HepG2 (cell line): Measurements from ENCODE around the gene POGLUT3. TPM values are rescaled to one million over a fixed set of nuclear protein-coding genes. Genes with fewer than 3 reads are reported as not detected.

Experiments
- ATAC-seq: fragments of 200-7000 bp; cut with Tn5 transposase; 3 replicates; pipeline ENCODE4 v1.9.1; 2020; ENCODE audit warnings: mild to moderate bottlenecking, moderate library complexity
- BruUV-seq: library from RNA; stranded (reverse); fragments of 400-500 nt; replicated peaks from 2 replicates; lab custom pipeline; 2021; lab: Mats Ljungman, UMichigan
- CTCF ChIA-PET: fragments of 300-600 bp; formaldehyde crosslinking; extraction: SDS; loops from one replicate; lab custom pipeline; 2021; ENCODE audit warnings: low total read pairs, inconsistent platforms, low intra/inter-chr PET ratio; lab: Yijun Ruan, JAX
- POLR2A ChIA-PET: fragments of 350-600 bp; sonication (Branson Sonifier 250); formaldehyde crosslinking; loops from one replicate; lab custom pipeline; 2020; ENCODE audit warnings: antibody characterized with exemption, inconsistent platforms; lab: Yijun Ruan, JAX
- DNase-seq: peaks from one replicate; pipeline ENCODE4 v3.0.0-alpha.2; 2015; ENCODE audit warnings: low spot score
- FAIRE-seq: peaks from 3 replicates; lab custom pipeline; 2011; peaks lifted over from hg19 to GRCh38; lab: Jason Lieb, UNC
- H2AFZ ChIP-seq: one replicate; pipeline ENCODE4 v1.6.1; 2011; ENCODE audit warnings: low read length, inconsistent platforms
- H3K27ac ChIP-seq: fragments of 300-600 bp; 3 replicates; pipeline ENCODE4 v1.8.0; 2011; ENCODE audit warnings: mixed run types, mild to moderate bottlenecking, mixed read lengths, low read length, inconsistent platforms; ENCODE audit not compliant: insufficient read depth; ENCODE audit errors: extremely low read length
- H3K27me3 ChIP-seq, 2 experiments: fragments of 200-600 bp in 1 of 2; 2 replicates in 1 of 2; 3 replicates in 1 of 2; pipeline versions ENCODE4 v1.6.0 to v1.8.0; 2011; ENCODE audit warnings: low read length in 2 of 2, mild to moderate bottlenecking in 2 of 2, moderate library complexity in 2 of 2, inconsistent platforms in 1 of 2; ENCODE audit not compliant: insufficient read depth in 2 of 2, control insufficient read depth in 1 of 2
- H3K36me3 ChIP-seq, 2 experiments: fragments of 200-600 bp in 1 of 2; replicated peaks in 1 of 2; 2 replicates in 1 of 2; 3 replicates in 1 of 2; pipeline versions ENCODE4 v1.5.1 to v1.8.0; 2011; ENCODE audit warnings: low read length in 2 of 2, inconsistent platforms in 1 of 2; ENCODE audit not compliant: insufficient read depth in 2 of 2, control insufficient read depth in 1 of 2
- H3K4me1 ChIP-seq: 2 replicates; pipeline ENCODE4 v1.5.1; 2012; ENCODE audit warnings: low read length, inconsistent platforms; ENCODE audit not compliant: insufficient read depth
- H3K4me2 ChIP-seq: 2 replicates; pipeline ENCODE4 v1.6.0; 2011; ENCODE audit warnings: low read depth, low read length, inconsistent platforms
- H3K4me3 ChIP-seq, 3 experiments: fragments of 200-600 bp in 1 of 3; sonication (generic), shearing (Covaris generic) in 1 of 3; replicated peaks in 1 of 3; 2 replicates each; pipeline ENCODE4 v1.5.1; 2011 to 2016; ENCODE audit warnings: low read length in 3 of 3, inconsistent platforms in 2 of 3, low read depth in 2 of 3, mild to moderate bottlenecking in 2 of 3, control low read depth in 1 of 3, mixed read lengths in 1 of 3; ENCODE audit not compliant: insufficient read depth in 1 of 3
- H3K79me2 ChIP-seq: one replicate; pipeline ENCODE4 v1.6.1; 2011; ENCODE audit warnings: low read length, inconsistent platforms; ENCODE audit not compliant: insufficient read depth
- H3K9ac ChIP-seq: 2 replicates; pipeline ENCODE4 v1.6.0; 2011; ENCODE audit warnings: mild to moderate bottlenecking, low read depth, low read length, inconsistent platforms; ENCODE audit not compliant: insufficient read depth
- H3K9me3 ChIP-seq: 2 replicates; pipeline ENCODE4 v1.5.1; 2012; ENCODE audit warnings: mild to moderate bottlenecking, low read length
- H4K20me1 ChIP-seq: 2 replicates; pipeline ENCODE4 v1.6.0; 2011; ENCODE audit warnings: inconsistent platforms, mild to moderate bottlenecking, low read length, moderate library complexity; ENCODE audit not compliant: insufficient read depth
- ISX ChIP-seq: sonication (generic); formaldehyde crosslinking; conservative IDR thresholded peaks from 2 replicates; pipeline ENCODE4 v1.5.0; 2020; ENCODE audit warnings: missing genetic modification reagents
- PRMT3 ChIP-seq: sonication (generic); formaldehyde crosslinking; IDR thresholded peaks from 2 replicates; pipeline ENCODE4 v1.8.1; 2022; ENCODE audit warnings: low read depth, mild to moderate bottlenecking, moderate library complexity, missing genetic modification reagents, borderline replicate concordance
- ZNF761 ChIP-seq: sonication (generic); formaldehyde crosslinking; conservative IDR thresholded peaks from 2 replicates; pipeline ENCODE4 v1.4.0; 2020; ENCODE audit warnings: mild to moderate bottlenecking, missing genetic modification reagents
- WGBS: methylation state at CpG from one replicate; pipeline ENCODE4 v1.1.6; 2017; ENCODE audit warnings: low lambda C conversion rate; 5-methylcytosine and 5-hydroxymethylcytosine counted together
- in situ Hi-C: cut with HindIII; loops from 2 replicates; pipeline ENCODE4 v1.10.0; 2017; ENCODE audit warnings: low pct_unique_long_range_greater_than_20kb; ENCODE audit not compliant: extremely low pct_ligation_motif_present
- intact Hi-C: fragments of 100-400 bp; cut with micrococcal nuclease; formaldehyde crosslinking; loops from one replicate; pipeline ENCODE4 v1.10.0; 2022; ENCODE audit not compliant: unreplicated experiment
- polyA plus RNA-seq, 8 experiments: library from polyadenylated mRNA; depleted of rRNA in 3 of 8; stranded (reverse) in 7 of 8; unstranded in 1 of 8; fragments of >200 nt; fragmentation: Illumina TruSeq in 4 of 8; extraction: Trizol in 4 of 8; gene quantifications; 2 replicates each; pipeline versions ENCODE4 v1.2.1 to v1.2.3, GENCODE V29; 2011 to 2016; ENCODE audit warnings: low read depth in 4 of 8, missing spikeins in 1 of 8, mixed read lengths in 1 of 8; ENCODE audit not compliant: insufficient read depth in 1 of 8
- total RNA-seq, 5 experiments: library from RNA; depleted of rRNA; stranded (reverse); fragments of >200 nt; fragmentation: Illumina TruSeq; extraction: Trizol; gene quantifications; 2 replicates each; pipeline ENCODE4 v1.2.3, GENCODE V29; 2016; ENCODE audit warnings: low read depth in 1 of 5

The POGLUT3 gene
- total and polyA plus RNA-seq, 2 of the 13 experiments (the other 11 are each of a cell fraction or from before 2014, with no cell fraction given), result 14.3 to 22.0 TPM

- WGBS, result 97% methylated on average over 3 of the region's 3 CpGs
- POLR2A ChIA-PET, result no interaction called here
- H3K36me3 ChIP-seq, result peaks cover 5 to 26% of the 10 kb centered on the region in 2 experiments; a peak in 3 of 5 replicates
- FAIRE-seq (no peak), DNase-seq (no peak), ATAC-seq (no peak)
- intact Hi-C loops, result no loop called here
- no peak overlapping the region for H3K9ac ChIP-seq
- H3K9me3 ChIP-seq, result no peaks in the 10 kb centered on the region
- no peak overlapping the region for H3K27ac ChIP-seq
- in situ Hi-C loops, result no loop called here
- CTCF ChIA-PET, result no interaction called here
- no peaks in the 10 kb centered on the region for H3K4me1 ChIP-seq
- no peaks in the 10 kb centered on the region for H3K27me3 ChIP-seq
- H3K4me3 ChIP-seq, result no peak overlapping the region
- no peaks in the 10 kb centered on the region; the same call in 1 of the 2 replicates for H4K20me1 ChIP-seq
- no peak overlapping the region for H2AFZ ChIP-seq
- no peaks in the 10 kb centered on the region for H3K79me2 ChIP-seq
- TF ChIP-seq ISX, result no peak
- no peak for TF ChIP-seq PRMT3
- TF ChIP-seq, all 625 proteins: peak for 0
- H3K4me2 ChIP-seq, result no peak overlapping the region
- no TSS peak for BruUV-seq
These were observed 11.9 kb downstream of the POGLUT3 start for GRCh38 chr11:108486331-108486730.

- H3K4me1 ChIP-seq, result no peaks in the 10 kb centered on the region
- peaks cover 4 to 12% of the 10 kb centered on the region in 2 experiments; a peak in 4 of 5 replicates for H3K36me3 ChIP-seq
- ChIA-PET CTCF (no interaction called here), POLR2A (no interaction called here)
- no peak overlapping the region for H3K4me3 ChIP-seq
- no peaks in the 10 kb centered on the region for H3K27me3 ChIP-seq
- no peak overlapping the region for H3K9ac ChIP-seq
- no peaks in the 10 kb centered on the region; the same call in 1 of the 2 replicates for H4K20me1 ChIP-seq
- in situ Hi-C loops (no loop called here), intact Hi-C loops (no loop called here)
- DNase-seq, result no peak
- H3K27ac ChIP-seq, result no peak overlapping the region
- no peaks in the 10 kb centered on the region for H3K79me2 ChIP-seq
- no peak for TF ChIP-seq ZNF761 (CRISPR knock-in tag)
- H3K4me2 ChIP-seq, result no peak overlapping the region
- no peak for FAIRE-seq
- BruUV-seq, result no TSS peak
- no peaks in the 10 kb centered on the region for H3K9me3 ChIP-seq
- ATAC-seq, result no peak
- H2AFZ ChIP-seq, result no peak overlapping the region
These were observed 15.0 kb downstream of the POGLUT3 start for GRCh38 chr11:108483163-108483562.
